ENCODE measurements around the gene NOM1.

The NOM1 gene

DNA sequence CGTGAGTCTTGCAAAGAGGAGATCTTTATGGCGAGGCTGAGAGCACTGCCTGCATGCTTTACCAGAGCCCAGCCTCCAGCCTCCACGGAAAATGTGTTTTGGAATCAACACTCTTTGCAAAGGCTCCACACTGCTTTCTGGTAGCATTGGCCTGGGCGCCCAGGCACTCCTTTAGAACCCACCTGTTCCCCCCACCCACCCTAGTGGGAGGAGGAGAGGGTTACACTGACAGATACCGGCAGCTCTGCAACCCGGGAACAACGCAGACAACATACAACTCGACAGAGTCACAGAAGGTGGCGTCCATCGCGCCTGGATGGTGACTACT, 66.5 kb downstream of the NOM1 start:
- Mint-ChIP-seq H3K27me3 (peaks cover 77 to 91% of the 10 kb centered on the region in 2 donors), H3K4me1 (ENCODE audit: low read depth in 2 of 2) (peaks cover 14 to 18% of the 10 kb centered on the region in 2 donors), H3K9me3 (no peaks in the 10 kb centered on the region), H3K27ac (no peak overlapping the region), H3K4me3 (peak overlapping the region in 1 of 2 donors; percentile 24), H3K36me3 (ENCODE audit: insufficient read depth) (no peaks in the 10 kb centered on the region)
- DNase-seq, result no peak
- no peak for ATAC-seq (replicated peaks)

DNA sequence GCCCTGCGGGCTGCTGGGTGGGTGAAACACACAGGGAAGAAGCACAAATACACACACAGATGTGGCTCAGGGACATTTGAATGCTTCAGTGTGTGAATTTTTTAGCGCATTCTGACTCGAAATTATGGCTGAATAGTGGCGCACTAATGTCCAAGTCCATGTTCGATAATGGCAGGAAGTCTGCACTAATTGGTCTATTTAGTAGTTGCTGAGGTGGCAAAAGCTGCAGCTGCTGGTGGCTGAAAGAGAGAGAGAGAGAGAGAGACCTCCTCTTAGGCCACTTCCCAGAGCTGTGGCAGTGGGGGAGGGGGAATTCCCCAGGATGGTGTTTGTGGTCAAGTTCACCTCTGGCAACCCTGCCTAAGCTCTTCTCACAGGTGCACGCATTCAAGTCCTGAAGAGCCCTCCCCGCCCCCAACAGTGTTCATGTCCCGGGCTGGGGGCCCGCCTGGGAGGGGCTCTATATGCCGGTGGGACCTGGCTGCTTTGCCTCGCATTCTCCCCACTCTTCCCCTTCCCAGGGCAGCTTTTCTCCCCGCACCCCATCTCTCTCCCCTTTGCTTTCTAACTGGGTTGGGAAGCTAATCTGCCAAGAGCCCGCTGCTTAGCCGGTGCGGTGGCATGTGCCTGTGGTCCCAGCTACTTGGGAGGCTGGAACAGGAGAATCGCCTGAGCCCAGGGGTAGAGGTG, 67.0 kb downstream of the NOM1 start:
- H3K4me3 Mint-ChIP-seq, result peak overlapping the region in 1 of 2 donors; percentile 24

DNA sequence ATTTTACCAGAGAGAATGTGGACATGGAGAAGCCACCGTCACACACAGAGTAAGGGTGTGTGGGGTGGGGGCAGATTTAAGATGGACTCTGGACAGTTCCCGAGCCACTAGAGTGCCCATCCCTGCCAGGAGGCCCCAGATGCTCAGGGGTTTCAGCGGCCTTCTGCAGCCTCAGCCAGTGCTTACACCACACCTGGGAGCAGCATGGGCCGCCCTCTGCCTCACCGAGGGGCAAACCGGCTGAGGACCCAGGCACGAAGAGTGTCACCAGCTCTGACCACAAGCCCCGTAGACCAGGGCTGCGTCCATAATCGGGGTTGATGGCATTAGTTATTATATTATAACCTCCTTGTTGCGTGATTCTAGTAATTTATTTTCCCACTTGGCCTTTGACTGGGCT, 67.6 kb downstream of the NOM1 start:
- H3K4me1 Mint-ChIP-seq (ENCODE audit: low read depth in 2 of 2), result peaks cover 7 to 12% of the 10 kb centered on the region in 2 donors
- H3K27ac Mint-ChIP-seq, result no peak overlapping the region
- ATAC-seq (replicated peaks) (no peak), DNase-seq (no peak)
- peaks cover 71 to 84% of the 10 kb centered on the region in 2 donors for H3K27me3 Mint-ChIP-seq
- no peaks in the 10 kb centered on the region for H3K9me3 Mint-ChIP-seq
- H3K4me3 Mint-ChIP-seq, result no peak overlapping the region
- no peaks in the 10 kb centered on the region for H3K36me3 Mint-ChIP-seq (ENCODE audit: insufficient read depth)

More for the DNA sequence above, 67.0 kb downstream of the NOM1 start:
- ATAC-seq (replicated peaks) (no peak), DNase-seq (no peak)
- H3K27ac Mint-ChIP-seq, result no peak overlapping the region
- peaks cover 75 to 86% of the 10 kb centered on the region in 2 donors for H3K27me3 Mint-ChIP-seq
- H3K4me1 Mint-ChIP-seq (ENCODE audit: low read depth in 2 of 2), result peaks cover 13 to 15% of the 10 kb centered on the region in 2 donors
- no peaks in the 10 kb centered on the region for H3K9me3 Mint-ChIP-seq
- H3K36me3 Mint-ChIP-seq (ENCODE audit: insufficient read depth), result no peaks in the 10 kb centered on the region

DNA sequence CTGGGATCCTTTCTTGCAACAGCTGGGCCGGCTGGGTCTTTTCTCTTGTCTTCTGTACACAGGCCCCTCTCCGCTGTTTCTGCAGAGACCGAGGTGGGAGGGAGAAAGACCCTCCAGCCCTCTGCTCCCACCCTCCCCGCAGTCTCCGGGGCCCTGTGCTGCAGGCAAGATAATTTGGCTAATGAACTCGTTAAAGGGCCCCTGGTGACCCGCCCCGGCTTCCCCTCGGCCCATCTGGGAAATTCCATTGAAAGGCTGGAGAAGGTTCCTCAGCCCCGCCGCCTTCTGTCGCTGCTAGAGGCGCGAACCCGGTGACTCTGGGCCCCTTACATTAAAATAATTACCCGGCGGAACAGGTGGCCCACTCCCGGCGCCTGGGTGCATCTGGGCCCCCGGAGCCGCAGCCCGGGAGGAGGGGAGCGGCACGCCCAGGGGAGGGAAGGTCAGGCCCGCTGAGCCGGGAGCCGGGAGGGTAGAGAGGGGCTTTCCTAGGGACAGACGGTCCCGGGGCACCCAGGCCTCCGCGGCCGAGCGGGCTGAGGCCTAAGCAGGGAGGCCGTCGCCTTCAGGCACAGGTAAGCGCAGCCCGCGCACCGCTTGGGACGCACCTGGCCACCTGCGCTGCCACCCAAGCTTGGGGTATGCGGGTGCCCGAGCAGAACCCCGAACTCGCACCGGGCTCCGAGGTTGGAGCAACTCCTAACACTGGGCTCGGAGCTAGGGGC, 68.3 kb downstream of the NOM1 start:
- no peak for DNase-seq
- H3K4me3 Mint-ChIP-seq, result no peak overlapping the region
- no peak for ATAC-seq (replicated peaks)
- H3K27me3 Mint-ChIP-seq, result peaks cover 71 to 84% of the 10 kb centered on the region in 2 donors
- no peaks in the 10 kb centered on the region for H3K36me3 Mint-ChIP-seq (ENCODE audit: insufficient read depth)
- H3K4me1 Mint-ChIP-seq (ENCODE audit: low read depth in 2 of 2), result peaks cover 7 to 14% of the 10 kb centered on the region in 2 donors
- no peaks in the 10 kb centered on the region for H3K9me3 Mint-ChIP-seq
- H3K27ac Mint-ChIP-seq, result no peak overlapping the region

DNA sequence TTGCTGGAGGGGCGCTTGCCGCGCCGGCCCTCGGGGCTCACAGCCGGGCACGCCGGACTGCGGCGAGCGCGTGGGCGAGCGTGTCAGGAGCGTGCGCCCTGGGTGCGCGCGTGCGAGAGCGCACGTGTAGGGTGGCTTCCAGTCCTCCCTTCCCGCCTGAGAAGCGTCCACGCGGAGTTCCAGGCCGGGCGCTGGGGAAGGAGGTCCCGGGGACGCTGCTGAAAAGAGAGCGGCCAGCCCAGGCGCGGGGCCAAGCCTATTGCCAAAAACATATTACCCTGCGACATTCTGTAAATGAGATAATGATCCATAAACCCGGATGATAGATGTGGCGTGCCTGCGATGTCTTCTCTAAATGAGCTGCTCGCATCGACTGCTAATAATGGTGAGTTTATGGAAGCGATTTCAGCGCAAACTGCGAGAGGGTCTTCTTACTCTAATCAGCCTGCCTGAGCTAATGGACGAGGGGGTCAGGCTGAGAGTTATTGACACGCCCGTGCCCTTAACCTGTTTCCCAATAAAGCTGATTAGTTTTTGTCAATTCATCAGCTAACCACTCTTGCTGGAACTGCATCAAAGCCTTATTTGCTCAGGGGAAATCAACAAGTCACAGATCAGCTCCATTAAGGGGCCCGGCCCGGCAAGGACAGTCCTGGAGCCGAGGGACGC, 69.0 kb downstream of the NOM1 start:
- H3K4me3 Mint-ChIP-seq, result peak overlapping the region in 1 of 2 donors; percentile 53
- H3K4me1 Mint-ChIP-seq (ENCODE audit: low read depth in 2 of 2), result peaks cover 7 to 16% of the 10 kb centered on the region in 2 donors
- H3K9me3 Mint-ChIP-seq, result no peaks in the 10 kb centered on the region
- H3K27me3 Mint-ChIP-seq, result peaks cover 71 to 84% of the 10 kb centered on the region in 2 donors
- no peaks in the 10 kb centered on the region for H3K36me3 Mint-ChIP-seq (ENCODE audit: insufficient read depth)
- DNase-seq, result no peak
- no peak for ATAC-seq (replicated peaks)
- no peak overlapping the region for H3K27ac Mint-ChIP-seq

DNA sequence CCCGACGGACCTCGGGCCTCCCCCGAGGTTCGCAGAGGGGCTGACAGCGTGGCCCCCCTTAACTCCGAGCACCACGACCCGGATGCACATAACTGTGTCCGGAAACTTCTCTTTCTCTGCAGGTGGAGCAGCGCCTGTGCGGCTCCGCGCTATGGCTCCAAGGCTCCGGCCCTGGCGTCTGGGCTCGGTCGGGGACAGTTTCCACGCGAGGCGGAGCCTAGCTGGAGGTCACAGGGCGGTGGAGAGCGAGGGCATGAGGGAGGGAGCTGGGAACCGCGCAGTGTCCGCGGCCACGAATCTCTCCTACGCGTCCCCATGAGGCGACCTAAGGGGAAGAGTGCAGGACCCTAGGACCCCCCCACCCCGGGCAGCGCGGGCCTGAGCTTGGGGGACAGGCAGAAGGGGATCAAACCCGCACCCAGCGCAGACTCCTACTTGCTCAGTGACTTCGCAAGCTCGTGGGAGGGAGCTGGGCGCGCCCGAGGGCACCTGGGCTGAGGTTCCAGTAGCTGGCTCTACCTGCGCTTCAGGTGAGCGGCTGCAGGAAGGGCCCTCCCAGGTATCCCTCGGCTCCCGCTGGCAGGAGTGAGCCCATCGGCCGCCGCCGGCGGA, 69.6 kb downstream of the NOM1 start:
- Mint-ChIP-seq H3K36me3 (ENCODE audit: insufficient read depth) (peaks cover 2% of the 10 kb centered on the region), H3K4me1 (ENCODE audit: low read depth in 2 of 2) (peaks cover 7 to 16% of the 10 kb centered on the region in 2 donors), H3K27ac (no peak overlapping the region), H3K27me3 (peaks cover 71 to 84% of the 10 kb centered on the region in 2 donors), H3K4me3 (peak overlapping the region; percentile 38 to 53), H3K9me3 (no peaks in the 10 kb centered on the region)
- no peak for DNase-seq
- no peak for ATAC-seq (replicated peaks)

DNA sequence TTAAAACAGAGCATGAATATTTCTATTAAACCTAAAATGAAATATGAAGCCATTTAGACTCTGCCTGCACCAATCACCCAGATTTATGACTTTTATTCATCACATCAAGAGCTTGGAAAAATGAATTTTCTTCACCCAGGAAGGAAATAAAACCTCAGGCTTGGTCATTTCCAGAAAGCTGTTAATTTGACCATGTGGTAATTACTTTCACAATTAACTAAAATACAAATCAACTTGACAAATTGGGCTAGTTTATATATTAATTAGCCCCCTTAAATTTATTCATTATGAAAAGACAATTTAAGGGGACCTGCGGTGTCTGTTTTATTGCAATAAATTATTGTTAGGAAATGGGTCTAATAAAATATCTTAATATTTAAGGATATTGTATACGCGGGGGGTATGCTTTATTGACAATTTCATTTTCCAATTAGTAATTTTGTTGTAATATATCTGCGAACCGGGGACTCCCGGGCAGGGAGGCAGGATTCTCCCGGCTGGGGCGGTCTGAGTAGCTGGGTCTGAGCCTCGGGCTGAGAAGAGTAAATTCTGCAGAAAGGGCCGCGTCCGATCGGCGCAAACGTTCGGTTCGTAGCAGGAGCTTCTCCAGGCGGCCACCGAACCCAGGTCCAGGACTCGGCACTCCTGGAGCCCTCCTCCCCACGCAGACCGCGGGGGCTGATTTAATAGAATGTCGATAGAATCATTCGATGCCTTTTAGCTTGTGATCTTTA, 70.4 kb downstream of the NOM1 start:
- Mint-ChIP-seq H3K4me1 (ENCODE audit: low read depth in 2 of 2) (peaks cover 7 to 16% of the 10 kb centered on the region in 2 donors), H3K27ac (no peak overlapping the region)

DNA sequence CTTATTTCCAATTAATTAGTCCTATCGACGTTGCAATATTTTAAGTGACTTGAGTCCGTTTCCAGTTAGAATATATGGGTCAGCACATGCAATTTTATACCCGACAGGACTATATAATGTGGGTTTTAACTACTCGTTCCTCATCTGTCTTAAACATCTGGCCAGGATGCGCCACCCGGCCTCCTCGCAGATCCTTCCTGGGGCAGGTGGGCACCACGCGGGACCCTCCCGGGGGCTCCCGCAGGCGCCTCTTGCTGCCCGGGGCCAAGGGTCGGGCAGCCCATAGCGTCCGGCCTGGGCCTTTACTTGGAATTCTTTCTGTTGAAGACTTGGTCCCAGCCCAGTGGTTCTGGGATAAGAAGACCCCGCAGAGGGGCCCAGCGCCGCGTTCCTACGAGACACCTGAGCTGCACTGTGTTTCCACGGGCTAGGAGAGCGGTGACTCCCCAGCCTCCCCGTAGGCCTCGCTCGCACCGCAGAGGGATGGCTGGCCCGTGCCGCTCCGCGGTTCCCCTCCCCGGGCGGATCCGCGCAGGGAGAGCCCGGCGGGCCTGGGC, 71.1 kb downstream of the NOM1 start:
- Mint-ChIP-seq H3K4me1 (ENCODE audit: low read depth in 2 of 2) (peaks cover 7 to 16% of the 10 kb centered on the region in 2 donors), H3K27ac (no peak overlapping the region), H3K4me3 (no peak overlapping the region), H3K27me3 (peaks cover 71 to 84% of the 10 kb centered on the region in 2 donors), H3K36me3 (ENCODE audit: insufficient read depth) (peaks cover 3% of the 10 kb centered on the region), H3K9me3 (no peaks in the 10 kb centered on the region)
- ATAC-seq (replicated peaks) (no peak), DNase-seq (no peak)

More for the DNA sequence above, 70.4 kb downstream of the NOM1 start:
- H3K4me3 Mint-ChIP-seq, result no peak overlapping the region
- H3K36me3 Mint-ChIP-seq (ENCODE audit: insufficient read depth), result peaks cover 3% of the 10 kb centered on the region
- H3K27me3 Mint-ChIP-seq, result peaks cover 71 to 84% of the 10 kb centered on the region in 2 donors
- ATAC-seq (replicated peaks) (no peak), DNase-seq (no peak)
- H3K9me3 Mint-ChIP-seq, result no peaks in the 10 kb centered on the region

DNA sequence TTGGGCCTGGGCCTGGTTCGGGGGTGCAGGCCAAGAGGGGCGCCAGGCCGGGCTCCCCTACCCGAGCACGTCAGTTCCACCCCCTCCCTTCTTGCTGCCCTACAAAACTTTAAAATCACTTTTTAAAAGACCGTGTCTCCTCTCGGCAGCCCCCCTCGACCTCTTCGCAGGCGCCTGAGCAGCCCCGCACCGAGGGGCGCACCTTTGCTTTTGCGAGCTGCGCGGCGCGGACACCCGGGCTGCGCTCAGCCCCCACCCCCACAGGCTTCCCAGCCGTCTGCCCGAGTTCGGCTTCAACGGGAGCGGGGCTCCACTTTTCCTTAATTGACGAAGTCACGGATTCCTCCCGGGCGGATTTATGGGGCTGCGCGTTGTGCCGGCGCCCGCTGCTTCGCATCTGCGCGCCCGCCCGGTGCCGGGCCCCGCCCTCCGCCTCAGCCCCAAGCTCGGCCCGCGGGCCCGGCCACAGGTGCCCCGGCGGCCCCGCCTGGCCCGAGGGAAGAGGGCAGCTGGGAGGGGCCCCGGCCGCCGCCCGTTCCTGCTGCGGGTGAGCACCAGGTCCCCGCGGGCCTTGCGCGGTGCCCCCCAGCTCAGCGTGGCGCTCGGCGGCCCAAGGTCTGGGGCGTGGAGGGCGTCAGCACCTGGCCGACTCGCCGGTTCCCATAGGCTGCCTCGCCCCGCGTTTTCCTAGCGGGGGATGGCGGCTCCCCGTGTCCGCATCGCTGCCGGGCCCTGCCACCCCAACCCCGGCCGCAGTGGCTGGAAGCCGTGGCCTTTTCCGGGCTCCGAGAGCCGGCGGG, 71.8 kb downstream of the NOM1 start:
- no peak for ATAC-seq (replicated peaks)
- Mint-ChIP-seq H3K36me3 (ENCODE audit: insufficient read depth) (peaks cover 3% of the 10 kb centered on the region), H3K9me3 (no peaks in the 10 kb centered on the region), H3K27me3 (peaks cover 74 to 84% of the 10 kb centered on the region in 2 donors), H3K4me3 (no peak overlapping the region), H3K27ac (no peak overlapping the region), H3K4me1 (ENCODE audit: low read depth in 2 of 2) (peaks cover 7 to 14% of the 10 kb centered on the region in 2 donors)
- DNase-seq, result no peak

DNA sequence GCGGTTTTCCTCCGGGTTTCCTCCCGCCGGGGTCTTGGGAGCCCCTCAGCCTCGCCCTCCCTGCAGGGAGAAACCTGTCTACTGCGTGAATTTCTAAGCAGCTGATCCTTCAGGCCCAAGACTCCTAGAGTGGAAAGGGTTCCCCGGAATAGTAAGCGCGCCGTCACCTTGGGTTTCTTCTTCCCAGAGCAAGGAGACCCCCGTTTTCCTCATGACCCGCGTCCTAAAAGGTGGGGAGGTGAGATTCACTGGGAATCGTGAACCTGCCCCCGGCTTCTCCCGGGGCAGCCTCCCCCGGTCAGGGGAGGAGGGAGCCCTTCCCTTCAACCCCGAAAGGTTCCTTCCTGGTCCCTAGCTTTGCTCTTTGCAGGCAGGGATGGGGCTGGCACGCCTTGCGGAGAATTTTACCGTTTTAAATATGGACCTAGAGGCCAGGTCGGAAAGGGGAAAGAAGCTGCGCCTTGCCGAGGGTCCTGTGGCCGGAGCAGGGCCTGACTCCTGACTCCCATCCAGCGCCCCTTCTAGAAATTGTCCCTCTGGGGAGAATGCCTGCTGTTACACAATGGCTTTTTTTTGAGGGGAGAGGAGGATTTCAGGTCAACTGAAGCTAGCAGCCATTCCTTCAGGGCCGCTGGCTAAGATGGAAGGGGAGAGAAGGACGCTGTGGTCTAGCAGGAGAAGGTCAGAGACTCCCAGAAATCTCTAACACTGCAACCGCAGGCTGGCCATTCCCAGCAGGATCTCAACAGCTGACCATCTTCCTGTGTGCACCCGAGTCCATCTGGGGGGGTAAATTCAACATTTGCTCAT, 72.6 kb downstream of the NOM1 start:
- Mint-ChIP-seq H3K4me3 (peak overlapping the region in 1 of 2 donors; percentile 56), H3K9me3 (no peaks in the 10 kb centered on the region), H3K27me3 (peaks cover 74 to 84% of the 10 kb centered on the region in 2 donors), H3K4me1 (ENCODE audit: low read depth in 2 of 2) (peaks cover 7 to 8% of the 10 kb centered on the region in 2 donors), H3K36me3 (ENCODE audit: insufficient read depth) (peaks cover 3% of the 10 kb centered on the region), H3K27ac (no peak overlapping the region)
- DNase-seq, result no peak
- ATAC-seq (replicated peaks), result no peak
